ENCODE data around the gene TMEM221.

TMEM221 gene

DNA sequence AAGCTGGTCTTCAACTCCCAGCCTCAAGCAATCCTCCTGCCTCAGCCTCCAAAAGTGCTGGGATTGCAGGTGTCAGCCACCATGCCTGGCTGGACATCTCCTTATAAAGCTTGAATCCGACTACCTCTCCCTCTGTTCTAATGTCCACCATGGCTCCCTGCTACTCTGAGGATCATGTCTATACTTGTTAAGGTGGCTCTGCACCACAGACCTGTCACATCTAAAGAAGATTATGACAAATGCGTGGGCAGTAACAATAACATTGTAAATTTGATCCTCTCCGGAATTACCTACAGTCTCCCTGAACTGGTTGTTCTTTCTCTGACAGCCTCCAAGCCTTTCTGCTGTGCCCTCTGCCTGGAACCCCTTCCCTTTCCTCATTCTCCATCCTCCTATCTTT is 10.5 kb upstream of the TMEM221 start (continued):
- TF ChIP-seq HOXC10 (CRISPR knock-in tag; IDR thresholded peaks at IDR 0.05) (no peak), SP7 (tag by site-specific recombination; IDR thresholded peaks at IDR 0.05) (peak; percentile 78), ZNF629 (tag by site-specific recombination; IDR thresholded peaks at IDR 0.05) (peak; percentile 23; the same call in 1 of the 2 replicates), ZNF16 (tag by site-specific recombination; IDR thresholded peaks at IDR 0.05; ENCODE audit: low read depth) (peak; percentile 95), ZBTB17 (tag by site-specific recombination; IDR thresholded peaks at IDR 0.05) (peak; percentile 50; the same call in 1 of the 2 replicates)
- TF ChIP-seq, protein P1, sequence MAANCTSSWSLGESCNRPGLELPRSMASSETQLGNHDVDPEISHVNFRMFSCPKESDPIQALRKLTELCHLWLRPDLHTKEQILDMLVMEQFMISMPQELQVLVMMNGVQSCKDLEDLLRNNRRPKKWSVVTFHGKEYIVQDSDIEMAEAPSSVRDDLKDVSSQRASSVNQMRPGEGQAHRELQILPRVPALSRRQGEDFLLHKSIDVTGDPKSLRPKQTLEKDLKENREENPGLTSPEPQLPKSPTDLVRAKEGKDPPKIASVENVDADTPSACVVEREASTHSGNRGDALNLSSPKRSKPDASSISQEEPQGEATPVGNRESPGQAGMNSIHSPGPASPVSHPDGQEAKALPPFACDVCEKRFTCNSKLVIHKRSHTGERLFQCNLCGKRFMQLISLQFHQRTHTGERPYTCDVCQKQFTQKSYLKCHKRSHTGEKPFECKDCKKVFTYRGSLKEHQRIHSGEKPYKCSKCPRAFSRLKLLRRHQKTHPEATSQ (tag by site-specific recombination; IDR thresholded peaks at IDR 0.05), result 0 out of 2 replicates have a peak, but pooled peaks have one; percentile 46

GRCh38 chr19:17457616-17458015 is 9.1 kb upstream of the TMEM221 start:
- ChIA-PET POLR2A (no interaction called here), CTCF (interaction anchor here (0.6 kb wide), 1 partner anchor 9 kb away, joined by 3 read pairs; no protein-coding TSS in a partner anchor)
- H3K4me3 ChIP-seq (ENCODE audit: low read depth, low read length), result no peak overlapping the region
- no peaks in the 10 kb centered on the region for H3K36me3 ChIP-seq (ENCODE audit: control insufficient read depth in 2 of 2, insufficient read depth in 1 of 2, low read length in 2 of 2)
- no peaks in the 10 kb centered on the region for H3K9me3 ChIP-seq (ENCODE audit: control insufficient read depth, insufficient read depth, low read depth, low read length)
- H3K4me1 ChIP-seq (ENCODE audit: control insufficient read depth, insufficient read depth, low read length), result no peaks in the 10 kb centered on the region
- no peak overlapping the region for H3K27ac ChIP-seq (ENCODE audit: extremely low read depth, low read depth, low read length)
- TF ChIP-seq ZBTB48 (tag by site-specific recombination; IDR thresholded peaks at IDR 0.05) (no peak), ZNF561 (tag by site-specific recombination; IDR thresholded peaks at IDR 0.05; ENCODE audit: borderline replicate concordance) (no peak), ZNF146 (tag by site-specific recombination; IDR thresholded peaks at IDR 0.05) (no peak), ZNF596 (tag by site-specific recombination; IDR thresholded peaks at IDR 0.05) (no peak), TSHZ1 (tag by site-specific recombination; IDR thresholded peaks at IDR 0.05; ENCODE audit: borderline replicate concordance) (no peak), OSR2 (tag by site-specific recombination; IDR thresholded peaks at IDR 0.05) (no peak), KLF9 (tag by site-specific recombination; IDR thresholded peaks at IDR 0.05; ENCODE audit: low read depth) (no peak), WT1 (tag by site-specific recombination; IDR thresholded peaks at IDR 0.05) (no peak), FEZF1 (tag by site-specific recombination; IDR thresholded peaks at IDR 0.05) (no peak), ELK4 (IDR thresholded peaks at IDR 0.05; ENCODE audit: borderline replicate concordance, low read depth, low read length) (no peak), HIC1 (tag by site-specific recombination; IDR thresholded peaks at IDR 0.05) (no peak), ZNF221 (tag by site-specific recombination; IDR thresholded peaks at IDR 0.05; ENCODE audit: borderline replicate concordance) (no peak), ZNF76 (tag by site-specific recombination; IDR thresholded peaks at IDR 0.05; ENCODE audit: borderline replicate concordance, low read depth) (no peak), ZNF555 (tag by site-specific recombination; conservative IDR thresholded peaks at IDR 0.05) (no peak)
- TF ChIP-seq, protein P2, sequence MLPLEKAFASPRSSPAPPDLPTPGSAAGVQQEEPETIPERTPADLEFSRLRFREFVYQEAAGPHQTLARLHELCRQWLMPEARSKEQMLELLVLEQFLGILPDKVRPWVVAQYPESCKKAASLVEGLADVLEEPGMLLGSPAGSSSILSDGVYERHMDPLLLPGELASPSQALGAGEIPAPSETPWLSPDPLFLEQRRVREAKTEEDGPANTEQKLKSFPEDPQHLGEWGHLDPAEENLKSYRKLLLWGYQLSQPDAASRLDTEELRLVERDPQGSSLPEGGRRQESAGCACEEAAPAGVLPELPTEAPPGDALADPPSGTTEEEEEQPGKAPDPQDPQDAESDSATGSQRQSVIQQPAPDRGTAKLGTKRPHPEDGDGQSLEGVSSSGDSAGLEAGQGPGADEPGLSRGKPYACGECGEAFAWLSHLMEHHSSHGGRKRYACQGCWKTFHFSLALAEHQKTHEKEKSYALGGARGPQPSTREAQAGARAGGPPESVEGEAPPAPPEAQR (tag by site-specific recombination; IDR thresholded peaks at IDR 0.05), result no peak
- TF ChIP-seq, protein P3, sequence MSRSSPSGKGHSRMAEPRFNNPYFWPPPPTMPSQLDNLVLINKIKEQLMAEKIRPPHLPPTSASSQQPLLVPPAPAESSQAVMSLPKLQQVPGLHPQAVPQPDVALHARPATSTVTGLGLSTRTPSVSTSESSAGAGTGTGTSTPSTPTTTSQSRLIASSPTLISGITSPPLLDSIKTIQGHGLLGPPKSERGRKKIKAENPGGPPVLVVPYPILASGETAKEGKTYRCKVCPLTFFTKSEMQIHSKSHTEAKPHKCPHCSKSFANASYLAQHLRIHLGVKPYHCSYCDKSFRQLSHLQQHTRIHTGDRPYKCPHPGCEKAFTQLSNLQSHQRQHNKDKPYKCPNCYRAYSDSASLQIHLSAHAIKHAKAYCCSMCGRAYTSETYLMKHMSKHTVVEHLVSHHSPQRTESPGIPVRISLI (tag by site-specific recombination; IDR thresholded peaks at IDR 0.05), result no peak
- TF ChIP-seq, protein P4, sequence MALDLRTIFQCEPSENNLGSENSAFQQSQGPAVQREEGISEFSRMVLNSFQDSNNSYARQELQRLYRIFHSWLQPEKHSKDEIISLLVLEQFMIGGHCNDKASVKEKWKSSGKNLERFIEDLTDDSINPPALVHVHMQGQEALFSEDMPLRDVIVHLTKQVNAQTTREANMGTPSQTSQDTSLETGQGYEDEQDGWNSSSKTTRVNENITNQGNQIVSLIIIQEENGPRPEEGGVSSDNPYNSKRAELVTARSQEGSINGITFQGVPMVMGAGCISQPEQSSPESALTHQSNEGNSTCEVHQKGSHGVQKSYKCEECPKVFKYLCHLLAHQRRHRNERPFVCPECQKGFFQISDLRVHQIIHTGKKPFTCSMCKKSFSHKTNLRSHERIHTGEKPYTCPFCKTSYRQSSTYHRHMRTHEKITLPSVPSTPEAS (tag by site-specific recombination; IDR thresholded peaks at IDR 0.05), result no peak

Measured in HEK293 (cell line).